ENCODE results near the gene NSD1. TPM values are rescaled to one million over a fixed set of nuclear protein-coding genes. Genes with fewer than 3 reads are reported as not detected.

Gene NSD1
- polyA plus RNA-seq, 1 donor (not counting 4 experiments of a cell fraction or from before 2014, with no cell fraction given) = 13.6 TPM

GRCh38 chr5:177308740-177309139 lies 175.2 kb downstream of the NSD1 start:
- TF ChIP-seq EZH2 (IDR thresholded peaks at IDR 0.05; ENCODE audit: low read length) = no peak
- TF ChIP-seq CTCF (optimal IDR thresholded peaks at IDR 0.05 in 1 of 3, IDR thresholded peaks at IDR 0.05 in 1 of 3, conservative IDR thresholded peaks at IDR 0.05 in 1 of 3; ENCODE audit: extremely low read depth in 1 of 3, insufficient read depth in 2 of 3, low read length in 3 of 3) = no peak
- dilution Hi-C loops (cut with MboI; ENCODE audit: extremely low pct_ligation_motif_present, low sequenced_read_pairs) = no loop called here
- Histone ChIP-seq H2AFZ (ENCODE audit: control insufficient read depth, low read length) (no peak overlapping the region), H3K79me2 (ENCODE audit: control insufficient read depth, insufficient read depth, low read length) (peaks cover 19% of the 10 kb centered on the region), H3K9me3 (ENCODE audit: control insufficient read depth, low read depth, low read length) (no peaks in the 10 kb centered on the region), H3K27ac (ENCODE audit: control insufficient read depth, insufficient read depth, low read length) (no peak overlapping the region), H3K27me3 (ENCODE audit: control insufficient read depth, extremely low read depth, insufficient read depth, low read length) (no peaks in the 10 kb centered on the region), H3K9ac (ENCODE audit: control insufficient read depth, extremely low read depth, insufficient read depth, low read length) (no peak overlapping the region), H3K4me2 (ENCODE audit: control insufficient read depth, extremely low read depth, insufficient read depth, low read depth, low read length) (no peak overlapping the region), H3K4me3 (ENCODE audit: control insufficient read depth in 2 of 3, extremely low read depth in 1 of 3, insufficient read depth in 2 of 3, low read depth in 1 of 3, low read length in 3 of 3) (no peak overlapping the region), H3K36me3 (ENCODE audit: control insufficient read depth in 2 of 2, extremely low read depth in 1 of 2, insufficient read depth in 2 of 2, low read length in 2 of 2) (peaks cover 5 to 21% of the 10 kb centered on the region in 2 experiments), H3K4me1 (ENCODE audit: control insufficient read depth, extremely low read depth, insufficient read depth, low read length) (peaks cover 34% of the 10 kb centered on the region), H4K20me1 (ENCODE audit: control insufficient read depth, extremely low read depth, insufficient read depth, low read length) (peaks cover 3% of the 10 kb centered on the region), H3K9me1 (ENCODE audit: control insufficient read depth, extremely low read depth, insufficient read depth, low read length) (no peaks in the 10 kb centered on the region)
- no peak for FAIRE-seq
- DNase-seq (ENCODE audit: low read depth, low spot score) = no peak

- Histone ChIP-seq H4K20me1 (ENCODE audit: control insufficient read depth, extremely low read depth, insufficient read depth, low read length) (peaks cover 3% of the 10 kb centered on the region), H2AFZ (ENCODE audit: control insufficient read depth, low read length) (no peak overlapping the region), H3K9ac (ENCODE audit: control insufficient read depth, extremely low read depth, insufficient read depth, low read length) (no peak overlapping the region), H3K79me2 (ENCODE audit: control insufficient read depth, insufficient read depth, low read length) (peaks cover 11% of the 10 kb centered on the region), H3K9me3 (ENCODE audit: control insufficient read depth, low read depth, low read length) (no peaks in the 10 kb centered on the region), H3K9me1 (ENCODE audit: control insufficient read depth, extremely low read depth, insufficient read depth, low read length) (no peaks in the 10 kb centered on the region), H3K27me3 (ENCODE audit: control insufficient read depth, extremely low read depth, insufficient read depth, low read length) (no peaks in the 10 kb centered on the region), H3K4me2 (ENCODE audit: control insufficient read depth, extremely low read depth, insufficient read depth, low read depth, low read length) (no peak overlapping the region), H3K27ac (ENCODE audit: control insufficient read depth, insufficient read depth, low read length) (no peak overlapping the region), H3K4me3 (ENCODE audit: control insufficient read depth in 2 of 3, extremely low read depth in 1 of 3, insufficient read depth in 2 of 3, low read depth in 1 of 3, low read length in 3 of 3) (no peak overlapping the region), H3K4me1 (ENCODE audit: control insufficient read depth, extremely low read depth, insufficient read depth, low read length) (peaks cover 34% of the 10 kb centered on the region), H3K36me3 (ENCODE audit: control insufficient read depth in 2 of 2, extremely low read depth in 1 of 2, insufficient read depth in 2 of 2, low read length in 2 of 2) (peaks cover 5 to 21% of the 10 kb centered on the region in 2 experiments)
- TF ChIP-seq EZH2 (IDR thresholded peaks at IDR 0.05; ENCODE audit: low read length) (no peak), CTCF (optimal IDR thresholded peaks at IDR 0.05 in 1 of 3, IDR thresholded peaks at IDR 0.05 in 1 of 3, conservative IDR thresholded peaks at IDR 0.05 in 1 of 3; ENCODE audit: extremely low read depth in 1 of 3, insufficient read depth in 2 of 3, low read length in 3 of 3) (peak; percentile 91 to 98 (median 96))
- dilution Hi-C loops (cut with MboI; ENCODE audit: extremely low pct_ligation_motif_present, low sequenced_read_pairs) = no loop called here
- peak; percentile 51 for FAIRE-seq
- DNase-seq (ENCODE audit: low read depth, low spot score) = no peak
Measured at GRCh38 chr5:177309351-177310191, 176.0 kb downstream of the NSD1 start.

Data from keratinocyte (primary cell).